Astrocyte of the cerebellum (primary cell): Measurements from ENCODE around the gene KRTAP10-5.
"Not testable (repeated sequence)": the region's sequence is repeated elsewhere in the genome, so short reads cannot be mapped to it uniquely, and the experiment has no call there.

Experiments
- DNase-seq: peaks from one replicate; pipeline ENCODE4 v3.0.0-alpha.2; 2011; ENCODE audit warnings: low read depth
- H3K4me3 ChIP-seq: 2 replicates; pipeline ENCODE4 v1.5.1; 2011; ENCODE audit warnings: mild to moderate bottlenecking, low read depth, low read length, moderate library complexity
- CTCF ChIP-seq: IDR thresholded peaks from 2 replicates; pipeline ENCODE4 v1.5.1; 2012; ENCODE audit warnings: low read length, low read depth, moderate library complexity, mild to moderate bottlenecking; ENCODE audit errors: missing control alignments
- in situ Hi-C: cut with HindIII; loops from 2 replicates; pipeline ENCODE4 v1.10.0; 2017; ENCODE audit warnings: low sequenced_read_pairs

KRTAP10-5 gene, protein sequence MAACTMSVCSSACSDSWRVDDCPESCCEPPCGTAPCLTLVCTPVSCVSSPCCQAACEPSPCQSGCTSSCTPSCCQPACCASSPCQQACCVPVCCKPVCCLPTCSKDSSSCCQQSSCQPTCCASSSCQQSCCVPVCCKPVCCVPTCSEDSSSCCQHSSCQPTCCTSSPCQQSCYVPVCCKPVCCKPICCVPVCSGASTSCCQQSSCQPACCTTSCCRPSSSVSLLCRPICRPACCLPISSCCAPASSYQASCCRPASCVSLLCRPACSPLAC

GRCh38 chr21:44580231-44580821 is at the start of gene KRTAP10-5:
KRTAP10-5 (minus strand) TSS chr21:44580604; CDS start chr21:44580578, 26 bp downstream.
- DNase-seq, H3K4me3 ChIP-seq, in situ Hi-C loops: not testable (repeated sequence)

DNA sequence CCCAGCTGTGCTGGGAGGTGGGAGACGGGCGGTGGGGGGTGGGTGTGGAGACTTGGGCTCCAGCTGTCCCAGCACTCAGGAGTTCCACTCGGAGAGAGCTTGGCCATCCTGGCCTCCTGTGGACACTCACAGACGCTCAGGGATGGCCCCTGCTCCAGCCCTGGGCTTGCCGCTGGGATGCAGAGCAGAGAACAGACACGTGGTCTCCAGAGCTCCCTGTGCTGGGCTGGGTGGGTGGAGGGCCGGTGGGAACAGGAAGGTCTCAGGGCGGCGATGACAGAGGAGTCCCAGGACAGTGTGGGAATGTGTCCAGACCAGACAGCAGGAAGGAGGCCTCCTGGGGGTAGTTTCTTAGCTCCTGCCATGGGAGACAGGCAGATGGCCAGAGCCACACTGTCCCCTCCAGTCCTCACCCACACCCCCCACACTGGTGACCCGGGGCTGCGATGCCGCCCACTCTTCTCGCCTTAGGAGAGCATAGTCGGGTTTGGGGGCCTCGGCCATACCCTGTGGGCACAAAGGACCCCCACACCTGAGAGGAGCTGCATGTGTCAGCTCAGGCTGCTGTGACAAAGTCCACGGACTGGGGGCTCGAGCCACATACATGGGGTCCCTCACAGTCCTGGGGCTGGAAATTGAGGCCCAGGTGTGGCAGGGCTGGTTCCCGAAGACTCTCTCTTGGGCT is 48.4 kb upstream of the KRTAP10-5 start:
- no peak for DNase-seq
- in situ Hi-C loops, result no loop called here
- TF ChIP-seq CTCF, result no peak
- H3K4me3 ChIP-seq, result no peak overlapping the region

- H3K4me3 ChIP-seq, DNase-seq, in situ Hi-C loops: not testable (repeated sequence)
Measured at GRCh38 chr21:44627831-44628233, 47.4 kb upstream of the KRTAP10-5 start.

- in situ Hi-C loops, DNase-seq, H3K4me3 ChIP-seq: not testable (repeated sequence)
Measured at GRCh38 chr21:44627181-44627822, 46.9 kb upstream of the KRTAP10-5 start.

GRCh38 chr21:44626673-44627143 is 46.3 kb upstream of the KRTAP10-5 start, which contains the start of gene KRTAP10-9:
KRTAP10-9 (plus strand) TSS chr21:44627093; CDS start chr21:44627172, 79 bp downstream.
- in situ Hi-C loops, result no loop called here
- no peak for DNase-seq
- H3K4me3 ChIP-seq, result no peak within 1 kb of the TSS
- TF ChIP-seq CTCF, result no peak

GRCh38 chr21:44626262-44626661 is 45.9 kb upstream of the KRTAP10-5 start:
- no peak for TF ChIP-seq CTCF
- in situ Hi-C loops, result no loop called here
- no peak overlapping the region for H3K4me3 ChIP-seq
- DNase-seq, result no peak

DNA sequence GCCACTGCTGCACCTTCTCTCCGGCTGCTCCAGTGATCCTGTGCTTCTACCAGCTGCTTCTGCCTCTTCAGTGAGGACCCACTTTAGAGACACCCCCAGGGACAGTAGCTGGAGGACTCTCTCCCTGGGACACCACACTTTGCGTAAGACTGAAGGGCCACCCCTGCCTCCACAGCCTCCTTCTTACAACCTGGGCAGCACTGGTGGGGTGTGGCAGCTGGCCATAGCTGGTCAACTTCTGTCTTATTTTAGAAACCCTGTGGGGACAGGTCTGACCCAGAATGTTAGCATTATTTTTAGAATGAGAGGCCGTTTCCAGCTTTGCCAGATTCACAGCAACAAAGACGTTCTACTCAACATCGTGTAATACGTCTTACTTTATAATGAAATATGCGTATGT is 45.4 kb upstream of the KRTAP10-5 start:
- H3K4me3 ChIP-seq, result no peak overlapping the region
- TF ChIP-seq CTCF, result no peak
- in situ Hi-C loops, result no loop called here
- DNase-seq, result no peak

DNA sequence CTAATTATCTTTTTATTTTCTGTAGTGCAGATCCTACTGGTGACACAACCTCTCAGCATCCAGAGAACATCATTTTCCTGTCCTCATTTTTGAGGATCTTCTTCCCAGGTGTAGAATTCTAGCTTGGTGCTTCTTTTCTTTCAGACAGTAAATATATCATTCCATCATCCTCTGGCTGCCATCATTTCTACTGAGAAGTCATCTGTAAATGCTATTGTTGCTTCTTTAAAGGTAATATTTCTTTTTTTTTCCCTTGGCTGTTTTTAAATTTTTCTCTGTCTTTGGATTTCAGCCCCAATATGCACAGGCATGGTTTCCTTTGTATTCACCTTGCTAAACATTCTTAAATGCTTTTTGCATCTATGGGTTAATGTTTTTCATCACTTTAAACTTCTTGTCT is 43.2 kb upstream of the KRTAP10-5 start:
- in situ Hi-C loops, result no loop called here
- H3K4me3 ChIP-seq, result no peak overlapping the region
- no peak for DNase-seq
- TF ChIP-seq CTCF, result no peak
